SU-DHL-6 (cell line): ENCODE measurements around the gene ZNF423.

Experiments used
- H2AFZ ChIP-seq: fragments of 200-600 bp; sonication (generic); 2 replicates; pipeline ENCODE4 v1.6.1; 2014; ENCODE audit warnings: low read depth, mild to moderate bottlenecking, moderate library complexity, mixed read lengths, antibody characterized with exemption, low read length; ENCODE audit not compliant: severe bottlenecking
- H3F3A ChIP-seq: fragments of 200-600 bp; shearing (Covaris generic); 2 replicates; pipeline ENCODE4 v1.6.0; 2016; ENCODE audit warnings: antibody characterized with exemption, mild to moderate bottlenecking; ENCODE audit not compliant: insufficient read depth
- H3K27ac ChIP-seq: fragments of 200-600 bp; sonication (generic); 2 replicates; pipeline ENCODE4 v1.5.1; 2016; ENCODE audit warnings: low read depth, mild to moderate bottlenecking, low read length, moderate library complexity, mixed read lengths
- H3K27me3 ChIP-seq: fragments of 200-600 bp; sonication (generic), shearing (Covaris generic); 2 replicates; pipeline ENCODE4 v1.6.0; 2014; ENCODE audit warnings: mild to moderate bottlenecking, low read length
- H3K36me3 ChIP-seq: fragments of 200-600 bp; sonication (generic); 2 replicates; pipeline ENCODE4 v1.6.1; 2014; ENCODE audit warnings: mild to moderate bottlenecking, low read length, mixed read lengths
- H3K4me2 ChIP-seq: fragments of 300-600, 200-600 bp; shearing (Covaris generic), sonication (generic); 2 replicates; pipeline ENCODE4 v1.6.0; 2014; ENCODE audit warnings: low read length, low read depth, mild to moderate bottlenecking; ENCODE audit not compliant: poor library complexity, severe bottlenecking
- H3K4me3 ChIP-seq: fragments of 200-600 bp; sonication (generic); 2 replicates; pipeline ENCODE4 v1.5.1; 2014; ENCODE audit warnings: antibody characterized with exemption, low read length, mild to moderate bottlenecking, mixed read lengths; ENCODE audit not compliant: insufficient read depth, poor library complexity, severe bottlenecking
- H3K79me2 ChIP-seq: fragments of 200-600 bp; sonication (generic); 2 replicates; pipeline ENCODE4 v1.6.1; 2014; ENCODE audit warnings: mild to moderate bottlenecking, low read length, moderate library complexity; ENCODE audit not compliant: insufficient read depth
- H3K9ac ChIP-seq: fragments of 200-600 bp; sonication (generic); 2 replicates; pipeline ENCODE4 v1.7.0; 2014; ENCODE audit warnings: mild to moderate bottlenecking, low read length
- H3K9me2 ChIP-seq: fragments of 200-600 bp; sonication (generic); replicated peaks from 2 replicates; pipeline ENCODE4 v1.6.1; 2014; ENCODE audit warnings: low read length; ENCODE audit not compliant: insufficient read depth
- H3K9me3 ChIP-seq: fragments of 200-600 bp; sonication (generic); 2 replicates; pipeline ENCODE4 v1.6.1; 2014; ENCODE audit warnings: low read length, mixed read lengths; ENCODE audit not compliant: insufficient read depth
- H4K20me1 ChIP-seq: fragments of 200-600 bp; sonication (generic); 2 replicates; pipeline ENCODE4 v1.6.1; 2014; ENCODE audit warnings: low read depth, mild to moderate bottlenecking, antibody characterized with exemption, low read length, moderate library complexity, mixed read lengths
- EZH2phosphoT487 ChIP-seq: fragments of 200-600 bp; sonication (generic), shearing (Covaris generic); conservative IDR thresholded peaks from 2 replicates; pipeline ENCODE4 v1.6.1; 2018; ENCODE audit warnings: mild to moderate bottlenecking, antibody characterized with exemption, low read length, moderate library complexity, mixed read lengths
- TF ChIP-seq, protein P1 (sequence below): fragments of 200-600 bp; sonication (generic); IDR thresholded peaks from one replicate; pipeline ENCODE4 v1.5.1; 2017; ENCODE audit warnings: antibody characterized with exemption, mild to moderate bottlenecking, low read length, moderate library complexity; ENCODE audit not compliant: insufficient read depth, poor library complexity, severe bottlenecking

ZNF423 gene

DNA sequence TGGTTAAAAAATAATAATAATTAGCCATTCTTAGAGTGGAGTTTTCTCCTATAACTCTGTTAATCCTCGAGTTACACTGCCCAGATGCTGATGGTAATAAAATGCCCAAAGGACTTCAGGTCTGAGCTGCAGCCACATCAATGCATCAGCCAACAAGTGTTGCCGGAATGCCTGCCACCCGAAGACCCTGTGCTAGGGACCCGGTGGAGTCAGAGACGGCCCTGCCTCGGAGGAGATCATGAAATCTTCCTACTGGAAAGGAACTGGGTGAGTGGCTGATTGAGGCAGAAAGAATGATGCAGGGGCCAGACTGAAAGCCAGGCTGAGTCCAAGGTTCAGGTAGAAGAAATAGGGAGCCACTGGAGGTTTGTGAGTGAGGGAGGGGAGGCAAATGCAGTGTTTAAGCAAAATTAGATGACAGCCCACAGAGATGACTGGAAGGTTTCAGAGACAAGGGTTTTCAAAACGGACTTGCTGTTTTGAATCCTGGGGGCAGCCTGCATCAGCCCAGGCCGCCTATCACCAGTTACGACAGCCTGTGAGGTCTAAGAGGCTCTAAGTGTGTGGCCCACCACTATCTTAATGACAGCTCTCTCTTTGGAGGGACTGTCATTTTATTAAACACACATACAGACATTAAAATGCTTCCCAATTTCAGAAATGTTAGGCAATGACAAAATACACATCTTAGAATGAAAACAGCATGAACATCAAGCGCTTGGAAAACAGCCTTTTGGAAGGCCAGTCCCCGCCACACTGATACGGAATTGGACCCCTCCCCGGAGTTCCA lies 100.0 kb downstream of the ZNF423 start:
- Histone ChIP-seq H3K9ac (no peak overlapping the region), H3K9me3 (no peaks in the 10 kb centered on the region), H3K4me2 (no peak overlapping the region)

DNA sequence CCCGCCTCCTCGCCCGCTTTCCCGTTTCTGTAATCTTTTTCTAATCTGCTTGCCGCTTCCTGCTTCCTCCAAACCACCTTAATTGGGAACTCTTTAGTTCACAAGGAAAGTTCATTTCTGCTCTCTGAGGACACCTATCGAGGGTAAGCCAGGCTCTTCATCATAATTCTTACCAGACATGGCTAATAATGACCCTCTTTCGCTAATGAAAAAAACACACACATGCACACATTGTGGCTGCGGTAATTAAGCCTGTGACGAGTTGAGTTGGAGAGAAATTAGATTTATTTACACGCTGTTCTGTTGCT lies 100.6 kb downstream of the ZNF423 start:
- no peaks in the 10 kb centered on the region for H3K27me3 ChIP-seq
- no peaks in the 10 kb centered on the region for H3F3A ChIP-seq
- no peak overlapping the region for H3K27ac ChIP-seq
- no peak overlapping the region for H3K4me3 ChIP-seq
- H3K4me2 ChIP-seq, result no peak overlapping the region
- H2AFZ ChIP-seq, result no peak overlapping the region
- H3K9ac ChIP-seq, result no peak overlapping the region
- H3K79me2 ChIP-seq, result no peaks in the 10 kb centered on the region
- no peaks in the 10 kb centered on the region for H3K9me2 ChIP-seq
- H3K9me3 ChIP-seq, result no peaks in the 10 kb centered on the region
- H4K20me1 ChIP-seq, result no peaks in the 10 kb centered on the region
- H3K36me3 ChIP-seq, result no peaks in the 10 kb centered on the region
- TF ChIP-seq EZH2phosphoT487, result no peak
- TF ChIP-seq, protein P1, sequence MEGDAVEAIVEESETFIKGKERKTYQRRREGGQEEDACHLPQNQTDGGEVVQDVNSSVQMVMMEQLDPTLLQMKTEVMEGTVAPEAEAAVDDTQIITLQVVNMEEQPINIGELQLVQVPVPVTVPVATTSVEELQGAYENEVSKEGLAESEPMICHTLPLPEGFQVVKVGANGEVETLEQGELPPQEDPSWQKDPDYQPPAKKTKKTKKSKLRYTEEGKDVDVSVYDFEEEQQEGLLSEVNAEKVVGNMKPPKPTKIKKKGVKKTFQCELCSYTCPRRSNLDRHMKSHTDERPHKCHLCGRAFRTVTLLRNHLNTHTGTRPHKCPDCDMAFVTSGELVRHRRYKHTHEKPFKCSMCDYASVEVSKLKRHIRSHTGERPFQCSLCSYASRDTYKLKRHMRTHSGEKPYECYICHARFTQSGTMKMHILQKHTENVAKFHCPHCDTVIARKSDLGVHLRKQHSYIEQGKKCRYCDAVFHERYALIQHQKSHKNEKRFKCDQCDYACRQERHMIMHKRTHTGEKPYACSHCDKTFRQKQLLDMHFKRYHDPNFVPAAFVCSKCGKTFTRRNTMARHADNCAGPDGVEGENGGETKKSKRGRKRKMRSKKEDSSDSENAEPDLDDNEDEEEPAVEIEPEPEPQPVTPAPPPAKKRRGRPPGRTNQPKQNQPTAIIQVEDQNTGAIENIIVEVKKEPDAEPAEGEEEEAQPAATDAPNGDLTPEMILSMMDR, result no peak

More for the DNA sequence above, 100.0 kb downstream of the ZNF423 start:
- H4K20me1 ChIP-seq, result no peaks in the 10 kb centered on the region
- H3K79me2 ChIP-seq, result no peaks in the 10 kb centered on the region
- H3K4me3 ChIP-seq, result no peak overlapping the region
- no peaks in the 10 kb centered on the region for H3K27me3 ChIP-seq
- H2AFZ ChIP-seq, result no peak overlapping the region
- no peak for TF ChIP-seq EZH2phosphoT487
- TF ChIP-seq, protein P1, result no peak
- no peak overlapping the region for H3K27ac ChIP-seq
- no peaks in the 10 kb centered on the region for H3F3A ChIP-seq
- H3K9me2 ChIP-seq, result no peaks in the 10 kb centered on the region
- H3K36me3 ChIP-seq, result no peaks in the 10 kb centered on the region

DNA sequence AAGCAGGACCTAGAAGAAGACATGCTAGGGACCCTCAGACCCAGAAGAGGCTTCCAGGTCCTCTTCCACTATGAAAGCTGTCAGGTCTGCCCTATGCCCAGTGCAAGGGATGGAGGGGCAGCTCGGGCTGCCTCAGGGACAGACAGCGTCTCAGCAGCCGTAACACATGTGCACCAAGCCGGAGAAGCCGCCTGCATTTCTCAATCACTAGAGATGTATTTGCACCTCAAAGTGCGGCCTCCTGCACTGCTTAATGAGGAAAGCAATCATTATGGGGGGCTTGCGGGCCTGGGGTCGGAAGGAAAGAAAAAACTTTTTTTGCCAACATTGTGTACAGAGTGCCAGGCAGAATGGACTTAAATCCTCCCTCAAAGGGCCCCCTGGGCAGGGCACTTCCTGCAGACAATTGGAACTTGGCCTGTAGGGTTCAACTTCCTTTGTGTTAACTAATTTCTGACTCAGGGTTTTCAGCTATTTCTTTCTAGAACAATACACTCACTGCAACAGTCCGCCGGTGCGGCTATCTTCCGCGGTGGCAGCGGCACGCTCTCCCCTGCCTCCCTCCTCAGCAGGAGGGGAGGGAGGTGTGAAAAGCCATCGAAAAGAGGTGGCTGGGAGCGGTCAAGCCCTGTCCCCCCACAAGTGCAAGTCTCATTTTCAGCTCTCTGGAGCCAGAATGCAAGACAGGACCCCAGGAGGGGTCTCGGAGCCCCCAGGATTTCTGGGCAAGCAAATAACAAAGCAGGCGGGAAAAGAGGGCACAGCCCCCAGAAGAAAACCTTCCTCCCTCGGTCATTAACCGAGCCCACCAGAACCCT lies 101.2 kb downstream of the ZNF423 start:
- H3K4me3 ChIP-seq, result no peak overlapping the region

More for the DNA sequence above, 101.2 kb downstream of the ZNF423 start:
- H3K4me2 ChIP-seq, result no peak overlapping the region
- no peaks in the 10 kb centered on the region for H3K36me3 ChIP-seq
- H3K9me3 ChIP-seq, result no peaks in the 10 kb centered on the region
- no peak overlapping the region for H3K9ac ChIP-seq
- no peak overlapping the region for H3K27ac ChIP-seq
- TF ChIP-seq, protein P1, result no peak
- no peak for TF ChIP-seq EZH2phosphoT487
- H3F3A ChIP-seq, result no peaks in the 10 kb centered on the region
- no peaks in the 10 kb centered on the region for H3K27me3 ChIP-seq
- H3K79me2 ChIP-seq, result no peaks in the 10 kb centered on the region
- H4K20me1 ChIP-seq, result no peaks in the 10 kb centered on the region
- no peak overlapping the region for H2AFZ ChIP-seq
- H3K9me2 ChIP-seq, result no peaks in the 10 kb centered on the region
